GM23338 (cell line): Measurements from ENCODE around the gene ADCY3.

Experiments
- CREB1 ChIP-seq: fragments of 250-450 bp; sonication (Bioruptor Pico); IDR thresholded peaks from 2 replicates; pipeline ENCODE4 v1.5.0; 2020; ENCODE audit warnings: low read depth, mild to moderate bottlenecking, moderate library complexity
- EZH2 ChIP-seq: fragments of 200-600 bp; sonication (generic); IDR thresholded peaks from one replicate; pipeline ENCODE4 v1.8.0; 2017; ENCODE audit warnings: antibody characterized with exemption, mild to moderate bottlenecking, low read depth; ENCODE audit not compliant: unreplicated experiment
- EZH2phosphoT487 ChIP-seq: fragments of 200-600 bp; sonication (generic); IDR thresholded peaks from one replicate; pipeline ENCODE4 v1.8.1; 2018; ENCODE audit warnings: antibody characterized with exemption; ENCODE audit not compliant: unreplicated experiment
- POLR2AphosphoS5 ChIP-seq: IDR thresholded peaks from 2 replicates; pipeline ENCODE4 v1.6.1; 2016; ENCODE audit warnings: antibody characterized with exemption, low read depth
- STAT1 ChIP-seq: IDR thresholded peaks from one replicate; pipeline ENCODE4 v1.6.1; 2016; ENCODE audit warnings: antibody characterized with exemption; ENCODE audit not compliant: unreplicated experiment
- ZNF114 ChIP-seq: fragments of 250-450 bp; sonication (Bioruptor Pico); IDR thresholded peaks from 2 replicates; pipeline ENCODE4 v1.5.0; 2020; ENCODE audit warnings: mild to moderate bottlenecking, moderate library complexity
- TF ChIP-seq, protein P1 (sequence below), 2 experiments: fragments of 200-600 bp in 1 of 2; sonication (generic) in 1 of 2; conservative IDR thresholded peaks; 2 replicates each; pipeline versions ENCODE4 v1.5.1 to v1.6.1; 2016 to 2017; ENCODE audit warnings: antibody characterized with exemption in 2 of 2, low read depth in 2 of 2, mild to moderate bottlenecking in 2 of 2, moderate library complexity in 1 of 2
- TF ChIP-seq, protein P2 (sequence below): IDR thresholded peaks from one replicate; pipeline ENCODE4 v1.6.1; 2018; ENCODE audit warnings: antibody characterized with exemption; ENCODE audit not compliant: unreplicated experiment
- TF ChIP-seq, protein P3 (sequence below): fragments of 250-450 bp; sonication (Bioruptor Pico); IDR thresholded peaks from 2 replicates; pipeline ENCODE4 v1.5.0; 2020; ENCODE audit warnings: mild to moderate bottlenecking, moderate library complexity

DNA sequence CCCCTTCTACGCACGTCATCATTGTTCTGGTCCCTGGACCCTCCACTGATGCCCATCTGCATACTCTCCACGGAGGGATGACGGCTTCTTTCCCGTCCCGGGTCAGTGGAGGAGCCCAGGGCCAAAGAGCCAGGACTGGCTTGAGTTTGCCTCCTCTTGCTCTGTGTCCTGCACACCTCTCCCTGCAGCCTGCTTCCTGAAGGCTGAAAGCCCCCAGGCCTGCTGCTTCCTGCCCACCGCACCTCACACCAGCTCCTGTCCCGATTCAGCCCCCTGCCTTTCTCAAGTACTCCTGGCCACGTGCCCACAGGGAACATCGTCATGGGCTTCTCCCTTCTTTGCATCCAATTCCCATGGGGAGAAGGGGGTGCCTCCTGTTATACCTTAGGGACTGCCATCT, 7.1 kb downstream of the ADCY3 start:
- TF ChIP-seq POLR2AphosphoS5 (no peak), EZH2 (no peak), EZH2phosphoT487 (no peak), ZNF114 (CRISPR knock-in tag) (no peak), CREB1 (no peak), STAT1 (no peak)
- TF ChIP-seq, protein P1, sequence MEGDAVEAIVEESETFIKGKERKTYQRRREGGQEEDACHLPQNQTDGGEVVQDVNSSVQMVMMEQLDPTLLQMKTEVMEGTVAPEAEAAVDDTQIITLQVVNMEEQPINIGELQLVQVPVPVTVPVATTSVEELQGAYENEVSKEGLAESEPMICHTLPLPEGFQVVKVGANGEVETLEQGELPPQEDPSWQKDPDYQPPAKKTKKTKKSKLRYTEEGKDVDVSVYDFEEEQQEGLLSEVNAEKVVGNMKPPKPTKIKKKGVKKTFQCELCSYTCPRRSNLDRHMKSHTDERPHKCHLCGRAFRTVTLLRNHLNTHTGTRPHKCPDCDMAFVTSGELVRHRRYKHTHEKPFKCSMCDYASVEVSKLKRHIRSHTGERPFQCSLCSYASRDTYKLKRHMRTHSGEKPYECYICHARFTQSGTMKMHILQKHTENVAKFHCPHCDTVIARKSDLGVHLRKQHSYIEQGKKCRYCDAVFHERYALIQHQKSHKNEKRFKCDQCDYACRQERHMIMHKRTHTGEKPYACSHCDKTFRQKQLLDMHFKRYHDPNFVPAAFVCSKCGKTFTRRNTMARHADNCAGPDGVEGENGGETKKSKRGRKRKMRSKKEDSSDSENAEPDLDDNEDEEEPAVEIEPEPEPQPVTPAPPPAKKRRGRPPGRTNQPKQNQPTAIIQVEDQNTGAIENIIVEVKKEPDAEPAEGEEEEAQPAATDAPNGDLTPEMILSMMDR (conservative IDR thresholded peaks at IDR 0.05; ENCODE audit: low read depth in 2 of 2): no peak
- TF ChIP-seq, protein P2, sequence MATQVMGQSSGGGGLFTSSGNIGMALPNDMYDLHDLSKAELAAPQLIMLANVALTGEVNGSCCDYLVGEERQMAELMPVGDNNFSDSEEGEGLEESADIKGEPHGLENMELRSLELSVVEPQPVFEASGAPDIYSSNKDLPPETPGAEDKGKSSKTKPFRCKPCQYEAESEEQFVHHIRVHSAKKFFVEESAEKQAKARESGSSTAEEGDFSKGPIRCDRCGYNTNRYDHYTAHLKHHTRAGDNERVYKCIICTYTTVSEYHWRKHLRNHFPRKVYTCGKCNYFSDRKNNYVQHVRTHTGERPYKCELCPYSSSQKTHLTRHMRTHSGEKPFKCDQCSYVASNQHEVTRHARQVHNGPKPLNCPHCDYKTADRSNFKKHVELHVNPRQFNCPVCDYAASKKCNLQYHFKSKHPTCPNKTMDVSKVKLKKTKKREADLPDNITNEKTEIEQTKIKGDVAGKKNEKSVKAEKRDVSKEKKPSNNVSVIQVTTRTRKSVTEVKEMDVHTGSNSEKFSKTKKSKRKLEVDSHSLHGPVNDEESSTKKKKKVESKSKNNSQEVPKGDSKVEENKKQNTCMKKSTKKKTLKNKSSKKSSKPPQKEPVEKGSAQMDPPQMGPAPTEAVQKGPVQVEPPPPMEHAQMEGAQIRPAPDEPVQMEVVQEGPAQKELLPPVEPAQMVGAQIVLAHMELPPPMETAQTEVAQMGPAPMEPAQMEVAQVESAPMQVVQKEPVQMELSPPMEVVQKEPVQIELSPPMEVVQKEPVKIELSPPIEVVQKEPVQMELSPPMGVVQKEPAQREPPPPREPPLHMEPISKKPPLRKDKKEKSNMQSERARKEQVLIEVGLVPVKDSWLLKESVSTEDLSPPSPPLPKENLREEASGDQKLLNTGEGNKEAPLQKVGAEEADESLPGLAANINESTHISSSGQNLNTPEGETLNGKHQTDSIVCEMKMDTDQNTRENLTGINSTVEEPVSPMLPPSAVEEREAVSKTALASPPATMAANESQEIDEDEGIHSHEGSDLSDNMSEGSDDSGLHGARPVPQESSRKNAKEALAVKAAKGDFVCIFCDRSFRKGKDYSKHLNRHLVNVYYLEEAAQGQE: no peak
- TF ChIP-seq, protein P3, sequence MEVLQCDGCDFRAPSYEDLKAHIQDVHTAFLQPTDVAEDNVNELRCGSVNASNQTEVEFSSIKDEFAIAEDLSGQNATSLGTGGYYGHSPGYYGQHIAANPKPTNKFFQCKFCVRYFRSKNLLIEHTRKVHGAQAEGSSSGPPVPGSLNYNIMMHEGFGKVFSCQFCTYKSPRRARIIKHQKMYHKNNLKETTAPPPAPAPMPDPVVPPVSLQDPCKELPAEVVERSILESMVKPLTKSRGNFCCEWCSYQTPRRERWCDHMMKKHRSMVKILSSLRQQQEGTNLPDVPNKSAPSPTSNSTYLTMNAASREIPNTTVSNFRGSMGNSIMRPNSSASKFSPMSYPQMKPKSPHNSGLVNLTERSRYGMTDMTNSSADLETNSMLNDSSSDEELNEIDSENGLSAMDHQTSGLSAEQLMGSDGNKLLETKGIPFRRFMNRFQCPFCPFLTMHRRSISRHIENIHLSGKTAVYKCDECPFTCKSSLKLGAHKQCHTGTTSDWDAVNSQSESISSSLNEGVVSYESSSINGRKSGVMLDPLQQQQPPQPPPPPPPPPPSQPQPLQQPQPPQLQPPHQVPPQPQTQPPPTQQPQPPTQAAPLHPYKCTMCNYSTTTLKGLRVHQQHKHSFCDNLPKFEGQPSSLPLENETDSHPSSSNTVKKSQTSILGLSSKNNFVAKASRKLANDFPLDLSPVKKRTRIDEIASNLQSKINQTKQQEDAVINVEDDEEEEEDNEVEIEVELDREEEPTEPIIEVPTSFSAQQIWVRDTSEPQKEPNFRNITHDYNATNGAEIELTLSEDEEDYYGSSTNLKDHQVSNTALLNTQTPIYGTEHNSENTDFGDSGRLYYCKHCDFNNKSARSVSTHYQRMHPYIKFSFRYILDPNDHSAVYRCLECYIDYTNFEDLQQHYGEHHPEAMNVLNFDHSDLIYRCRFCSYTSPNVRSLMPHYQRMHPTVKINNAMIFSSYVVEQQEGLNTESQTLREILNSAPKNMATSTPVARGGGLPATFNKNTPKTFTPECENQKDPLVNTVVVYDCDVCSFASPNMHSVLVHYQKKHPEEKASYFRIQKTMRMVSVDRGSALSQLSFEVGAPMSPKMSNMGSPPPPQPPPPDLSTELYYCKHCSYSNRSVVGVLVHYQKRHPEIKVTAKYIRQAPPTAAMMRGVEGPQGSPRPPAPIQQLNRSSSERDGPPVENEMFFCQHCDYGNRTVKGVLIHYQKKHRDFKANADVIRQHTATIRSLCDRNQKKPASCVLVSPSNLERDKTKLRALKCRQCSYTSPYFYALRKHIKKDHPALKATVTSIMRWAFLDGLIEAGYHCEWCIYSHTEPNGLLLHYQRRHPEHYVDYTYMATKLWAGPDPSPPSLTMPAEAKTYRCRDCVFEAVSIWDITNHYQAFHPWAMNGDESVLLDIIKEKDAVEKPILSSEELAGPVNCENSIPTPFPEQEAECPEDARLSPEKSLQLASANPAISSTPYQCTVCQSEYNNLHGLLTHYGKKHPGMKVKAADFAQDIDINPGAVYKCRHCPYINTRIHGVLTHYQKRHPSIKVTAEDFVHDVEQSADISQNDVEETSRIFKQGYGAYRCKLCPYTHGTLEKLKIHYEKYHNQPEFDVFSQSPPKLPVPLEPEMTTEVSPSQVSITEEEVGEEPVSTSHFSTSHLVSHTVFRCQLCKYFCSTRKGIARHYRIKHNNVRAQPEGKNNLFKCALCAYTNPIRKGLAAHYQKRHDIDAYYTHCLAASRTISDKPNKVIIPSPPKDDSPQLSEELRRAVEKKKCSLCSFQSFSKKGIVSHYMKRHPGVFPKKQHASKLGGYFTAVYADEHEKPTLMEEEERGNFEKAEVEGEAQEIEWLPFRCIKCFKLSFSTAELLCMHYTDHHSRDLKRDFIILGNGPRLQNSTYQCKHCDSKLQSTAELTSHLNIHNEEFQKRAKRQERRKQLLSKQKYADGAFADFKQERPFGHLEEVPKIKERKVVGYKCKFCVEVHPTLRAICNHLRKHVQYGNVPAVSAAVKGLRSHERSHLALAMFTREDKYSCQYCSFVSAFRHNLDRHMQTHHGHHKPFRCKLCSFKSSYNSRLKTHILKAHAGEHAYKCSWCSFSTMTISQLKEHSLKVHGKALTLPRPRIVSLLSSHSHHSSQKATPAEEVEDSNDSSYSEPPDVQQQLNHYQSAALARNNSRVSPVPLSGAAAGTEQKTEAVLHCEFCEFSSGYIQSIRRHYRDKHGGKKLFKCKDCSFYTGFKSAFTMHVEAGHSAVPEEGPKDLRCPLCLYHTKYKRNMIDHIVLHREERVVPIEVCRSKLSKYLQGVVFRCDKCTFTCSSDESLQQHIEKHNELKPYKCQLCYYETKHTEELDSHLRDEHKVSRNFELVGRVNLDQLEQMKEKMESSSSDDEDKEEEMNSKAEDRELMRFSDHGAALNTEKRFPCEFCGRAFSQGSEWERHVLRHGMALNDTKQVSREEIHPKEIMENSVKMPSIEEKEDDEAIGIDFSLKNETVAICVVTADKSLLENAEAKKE (CRISPR knock-in tag): no peak
